Stimulated activated CD8-positive, alpha-beta memory T cell treated with anti-CD3 and anti-CD28 coated beads, Interleukin-4, amount 100 ng/mL, for 1 hour (primary cell): Measurements from ENCODE around the gene GRIN3B.

Source experiments
- DNase-seq, 2 donors: peaks; one replicate each; pipeline ENCODE4 v3.0.0-alpha.2; 2020; ENCODE audit warnings: low read depth in 2 of 2, low spot score in 1 of 2

The GRIN3B gene

DNA sequence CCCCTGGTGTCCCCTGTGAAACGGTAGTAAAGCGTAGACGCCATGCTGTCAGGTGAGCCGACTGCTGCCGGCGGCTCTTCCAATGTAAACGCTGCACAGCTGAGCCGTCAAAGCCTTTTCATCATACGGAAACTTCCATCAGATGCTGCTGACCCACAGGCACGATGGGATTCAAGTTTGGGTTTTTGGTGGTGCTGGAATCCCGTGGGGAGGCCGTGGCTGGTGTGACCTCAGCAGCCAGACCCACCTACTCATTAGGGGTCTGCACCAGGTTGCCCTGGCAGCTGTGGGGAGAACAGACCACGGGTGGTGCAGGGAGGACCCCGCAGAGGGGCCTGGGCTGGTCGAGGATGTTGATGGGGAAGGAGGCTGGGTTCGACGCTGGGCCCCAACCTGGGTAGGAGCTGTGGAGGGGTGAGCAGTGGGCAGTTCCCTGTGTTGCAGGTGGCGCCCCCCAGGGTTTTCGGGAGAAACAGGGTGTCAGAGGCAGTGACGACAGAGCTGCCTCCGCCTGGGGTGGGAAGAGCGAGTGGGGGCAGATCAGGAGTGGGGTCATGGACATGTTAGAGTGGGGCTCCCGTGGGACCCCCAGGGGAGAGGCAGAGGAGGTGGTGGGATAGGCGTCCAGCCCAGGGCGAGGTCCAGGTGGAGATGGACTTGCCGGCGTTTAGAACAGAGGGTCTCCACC is 6.6 kb downstream of the GRIN3B start:
- no peak for DNase-seq

GRCh38 chr19:1007399-1008251 is 7.4 kb downstream of the GRIN3B start:
- DNase-seq = no peak

GRCh38 chr19:1008268-1009040 is 8.2 kb downstream of the GRIN3B start:
- no peak for DNase-seq

GRCh38 chr19:1009041-1009980 is 9.1 kb downstream of the GRIN3B start:
- no peak for DNase-seq

DNA sequence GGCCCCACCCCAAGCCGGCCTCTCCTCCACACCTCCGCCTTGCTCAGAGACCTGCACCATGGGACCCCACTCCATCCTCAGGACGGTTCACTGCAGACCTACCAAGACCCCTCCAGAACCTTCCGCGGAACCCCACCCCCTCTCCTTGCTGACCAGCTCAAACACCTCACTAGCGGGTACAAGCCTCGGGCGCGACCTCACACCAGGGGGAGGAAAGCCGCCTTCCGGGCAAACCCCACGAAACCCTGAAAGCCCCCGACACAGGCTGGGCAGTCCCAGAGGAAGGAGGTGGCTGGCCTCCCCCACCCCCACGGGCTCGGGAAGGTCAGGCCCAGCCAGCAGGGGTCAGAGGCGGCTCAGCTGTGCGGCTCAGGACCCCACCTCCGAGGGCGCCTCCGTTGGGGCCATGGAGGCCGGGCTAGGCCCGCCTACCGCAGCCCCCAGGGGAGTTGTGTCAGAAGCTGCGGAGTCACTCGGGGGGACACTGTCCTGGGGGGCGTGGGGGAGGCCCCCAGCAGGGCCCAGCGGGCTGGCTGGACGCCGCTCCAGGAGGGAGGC is 9.8 kb downstream of the GRIN3B start:
- DNase-seq = no peak

GRCh38 chr19:1010586-1011510 is 10.6 kb downstream of the GRIN3B start:
- DNase-seq = no peak

- DNase-seq = no peak
Measured at GRCh38 chr19:1011831-1012333, 11.7 kb downstream of the GRIN3B start.

DNA sequence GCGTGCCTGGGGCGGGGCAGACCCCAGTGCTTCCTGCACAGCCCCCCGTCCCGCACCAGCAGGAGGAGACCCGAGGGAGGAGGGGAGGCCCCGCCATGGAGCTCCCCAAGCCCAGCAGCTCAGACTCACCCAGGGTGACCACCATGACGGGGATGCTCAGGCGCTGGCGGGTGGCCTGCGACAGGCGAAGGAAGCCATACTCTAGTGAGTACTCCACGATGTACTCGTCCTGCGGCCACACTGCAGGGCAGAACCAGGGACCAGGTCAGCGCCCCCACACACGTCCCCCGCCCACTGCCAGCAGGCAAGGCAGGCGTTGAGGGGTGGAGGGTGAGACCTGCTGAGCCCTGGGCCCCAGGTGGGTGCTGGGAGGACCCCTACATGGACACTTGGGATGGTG is 12.1 kb downstream of the GRIN3B start:
- no peak for DNase-seq

- DNase-seq = no peak
Measured at GRCh38 chr19:1013218-1013617, 13.0 kb downstream of the GRIN3B start.

DNA sequence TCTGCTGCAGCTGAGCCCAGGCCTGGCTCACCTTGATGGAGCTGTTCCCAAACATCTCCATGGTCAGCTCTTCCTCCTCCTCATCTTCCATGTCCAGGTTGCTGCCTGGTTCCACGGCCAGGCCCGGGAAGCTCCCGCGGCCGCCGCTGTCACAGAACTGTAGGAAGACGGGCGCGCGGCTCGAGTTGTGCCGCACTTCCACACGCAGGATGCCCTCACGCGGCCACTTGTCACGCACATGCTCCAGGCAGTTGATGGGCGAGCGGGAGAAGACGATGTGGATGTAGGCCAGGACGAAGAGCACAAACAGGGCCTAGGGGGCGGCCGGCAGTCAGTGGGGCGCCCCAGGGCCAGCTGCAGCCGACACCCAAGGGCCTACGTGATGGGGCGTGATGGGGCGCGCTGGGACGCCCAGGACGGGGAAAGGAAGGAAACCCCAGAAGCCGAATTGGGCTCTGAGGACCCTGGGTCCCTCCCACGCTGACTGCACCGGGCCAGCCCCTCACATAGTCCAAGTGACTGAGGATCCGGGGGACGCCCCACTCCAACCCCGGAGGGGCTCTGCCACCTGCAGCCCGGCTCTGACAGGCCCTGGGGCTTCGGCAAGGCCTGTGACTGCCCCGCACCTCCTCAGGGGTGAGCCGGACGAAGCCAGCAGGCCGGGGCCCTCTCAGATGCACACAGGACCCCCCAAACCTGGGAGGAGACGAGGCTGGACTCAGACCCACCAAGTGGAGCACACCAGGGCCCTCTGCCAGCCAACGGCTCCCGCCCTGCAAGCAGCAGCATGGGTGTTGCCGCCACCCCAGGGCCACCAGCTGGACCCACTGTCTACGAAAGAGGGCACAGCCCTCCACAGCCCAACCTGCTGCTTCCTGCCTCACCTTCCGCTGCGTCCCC is 14.2 kb downstream of the GRIN3B start:
- DNase-seq = no peak

DNA sequence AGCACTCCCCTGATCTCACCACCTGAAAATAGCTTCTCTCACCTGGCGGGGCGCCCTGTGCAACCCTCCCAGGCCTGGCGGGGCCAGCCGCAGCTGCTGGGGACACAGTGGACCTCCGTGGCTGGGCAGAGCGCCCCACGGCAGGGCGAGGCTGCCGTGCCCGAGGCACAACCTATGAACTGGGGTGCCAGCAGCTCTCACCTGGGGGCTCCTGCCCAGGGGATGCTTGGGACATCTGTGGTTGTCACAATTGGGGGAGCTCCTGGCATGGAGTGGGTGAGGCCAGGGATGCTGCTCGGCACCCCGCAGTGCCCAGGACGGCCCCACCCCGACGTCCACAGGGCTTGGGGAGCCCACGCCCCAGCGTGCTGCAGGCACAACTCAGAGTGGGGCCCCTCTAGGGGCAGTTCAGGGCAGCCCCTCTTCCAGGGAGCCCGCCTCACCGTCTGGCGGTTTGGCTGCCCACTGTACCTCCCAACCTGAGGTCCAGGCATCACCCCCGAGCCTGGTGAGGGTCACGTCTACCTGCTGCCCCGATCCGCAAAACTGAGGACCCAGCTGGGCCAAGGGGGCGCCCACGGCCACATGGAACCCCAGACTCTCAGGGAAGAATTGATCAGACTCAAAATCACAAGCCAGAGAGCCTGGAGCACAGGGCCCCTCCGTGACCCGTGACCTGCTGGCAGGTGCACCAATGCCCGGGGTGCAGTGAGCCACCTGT is 15.0 kb downstream of the GRIN3B start:
- DNase-seq = no peak

- DNase-seq = no peak
Measured at GRCh38 chr19:1015782-1016646, 15.8 kb downstream of the GRIN3B start.

DNA sequence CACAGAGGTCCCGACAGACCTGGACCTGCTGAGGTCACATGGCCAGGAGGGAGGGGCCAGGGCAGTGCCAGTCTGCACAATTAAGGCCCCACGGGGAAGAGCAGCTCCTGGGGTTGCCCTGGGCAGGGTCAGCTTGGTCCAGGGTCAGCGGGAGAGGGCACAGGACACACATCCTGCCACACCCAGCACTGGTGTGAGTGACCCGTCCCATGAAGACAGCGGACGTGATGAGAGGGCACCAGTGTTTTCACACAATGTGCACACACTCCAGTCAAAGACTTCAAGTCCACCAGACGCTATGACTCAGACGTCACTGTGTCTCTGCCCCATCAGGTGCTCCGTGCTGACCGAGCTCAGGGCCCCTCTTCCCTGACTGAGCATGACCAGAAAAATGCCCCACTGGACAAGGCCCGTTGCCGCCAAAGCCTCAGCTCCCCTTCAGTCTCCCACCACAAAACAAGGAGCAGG is 16.5 kb downstream of the GRIN3B start:
- DNase-seq = no peak

- DNase-seq = no peak
Measured at GRCh38 chr19:1017115-1017905, 17.1 kb downstream of the GRIN3B start.

DNA sequence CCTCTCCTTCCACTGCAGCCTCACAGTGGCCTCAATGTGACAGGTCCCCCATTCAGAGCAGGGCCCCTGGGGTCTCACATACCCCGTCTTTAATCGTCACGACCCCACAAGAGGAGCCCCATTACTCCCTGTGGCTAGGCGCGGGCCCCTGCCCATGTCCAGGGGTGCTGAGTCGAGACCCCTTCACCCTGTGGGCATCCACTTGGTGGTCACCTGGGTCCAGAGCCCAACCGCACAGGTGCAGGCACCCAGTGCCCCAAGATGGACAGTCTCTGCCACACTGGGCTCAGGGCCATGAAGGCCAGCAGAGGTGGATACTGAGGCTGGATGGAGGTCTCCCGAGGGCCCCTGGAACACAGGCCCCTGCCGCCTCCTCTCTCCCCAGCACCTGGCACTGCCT is 17.7 kb downstream of the GRIN3B start:
- no peak for DNase-seq

DNA sequence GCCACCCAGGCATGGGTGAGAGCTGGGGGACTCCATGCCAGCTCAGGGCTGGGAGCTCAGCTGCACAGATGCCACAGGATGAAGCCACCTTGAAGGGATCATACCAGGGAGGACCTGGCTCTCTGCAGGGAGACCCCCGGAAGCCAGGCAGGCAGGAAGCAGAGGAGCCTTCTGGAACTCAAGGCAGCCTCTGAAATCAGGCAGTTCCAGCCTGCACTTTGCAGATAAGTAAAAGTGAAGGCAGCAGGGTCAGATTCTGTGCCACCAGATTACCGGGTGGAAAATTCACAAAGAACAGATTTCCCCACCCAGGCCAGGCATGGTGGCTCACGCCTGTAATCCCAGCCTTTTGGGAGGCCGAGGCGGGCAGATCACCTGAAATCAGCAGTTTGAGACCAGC is 18.2 kb downstream of the GRIN3B start:
- no peak for DNase-seq
